BLaER1 (cell line): ENCODE data around the gene PZP.
"Not testable (repeated sequence)": the region's sequence is repeated elsewhere in the genome, so short reads cannot be mapped to it uniquely, and the experiment has no call there.

Source experiments
- H3K27ac ChIP-seq: shearing (Covaris generic); formaldehyde crosslinking; 2 replicates; pipeline ENCODE4 v1.8.1; 2022
- H3K27me3 ChIP-seq: shearing (Covaris generic); formaldehyde crosslinking; 2 replicates; pipeline ENCODE4 v1.8.1; 2022
- H3K36me3 ChIP-seq: shearing (Covaris generic); formaldehyde crosslinking; 2 replicates; pipeline ENCODE4 v1.8.1; 2022
- H3K4me1 ChIP-seq: shearing (Covaris generic); formaldehyde crosslinking; 2 replicates; pipeline ENCODE4 v1.8.1; 2022
- H3K4me2 ChIP-seq: shearing (Covaris generic); formaldehyde crosslinking; 2 replicates; pipeline ENCODE4 v1.8.1; 2022
- H3K4me3 ChIP-seq: shearing (Covaris generic); formaldehyde crosslinking; 2 replicates; pipeline ENCODE4 v1.8.1; 2022
- H3K9ac ChIP-seq: shearing (Covaris generic); formaldehyde crosslinking; 2 replicates; pipeline ENCODE4 v1.8.1; 2022
- H3K9me3 ChIP-seq: shearing (Covaris generic); formaldehyde crosslinking; 2 replicates; pipeline ENCODE4 v1.8.1; 2022
- H4K20me1 ChIP-seq: shearing (Covaris generic); formaldehyde crosslinking; 2 replicates; pipeline ENCODE4 v1.8.1; 2022
- Cebpa-rat ChIP-seq: shearing (Covaris generic); IDR thresholded peaks from 2 replicates; pipeline ENCODE4 v1.8.1; 2022

The PZP gene

GRCh38 chr12:9147461-9147860, 60.7 kb downstream of the PZP start:
- Histone ChIP-seq H3K27me3 (no peaks in the 10 kb centered on the region), H3K9me3 (peaks cover 28% of the 10 kb centered on the region), H3K9ac (no peak overlapping the region), H3K4me2 (no peak overlapping the region), H3K4me1 (no peaks in the 10 kb centered on the region), H3K4me3 (no peak overlapping the region), H4K20me1 (no peaks in the 10 kb centered on the region), H3K27ac (no peak overlapping the region), H3K36me3 (no peaks in the 10 kb centered on the region)
- TF ChIP-seq Cebpa-rat, result no peak

DNA sequence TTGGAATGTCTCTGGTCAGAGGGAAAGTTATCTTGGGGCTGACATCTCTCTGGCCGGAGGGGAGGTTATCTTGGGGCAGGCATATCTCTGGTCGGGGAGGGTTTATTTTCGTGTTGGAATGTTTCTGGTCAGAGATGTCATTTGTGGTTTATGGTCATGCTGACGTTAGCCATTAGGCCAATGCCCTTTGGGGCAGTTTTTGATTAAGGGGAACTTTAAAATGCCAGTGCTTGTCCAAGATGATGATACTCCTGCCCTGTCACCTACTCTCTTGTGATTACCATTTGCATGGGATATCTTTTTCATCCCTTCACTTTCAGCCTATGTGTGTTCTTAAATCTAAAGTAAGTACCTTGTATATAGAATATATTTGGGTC, 63.5 kb downstream of the PZP start:
- no peak overlapping the region for H3K27ac ChIP-seq
- no peak overlapping the region for H3K4me2 ChIP-seq
- H3K9me3 ChIP-seq, result peaks cover 45% of the 10 kb centered on the region
- no peak for TF ChIP-seq Cebpa-rat
- H3K27me3 ChIP-seq, result no peaks in the 10 kb centered on the region
- no peaks in the 10 kb centered on the region for H4K20me1 ChIP-seq
- H3K4me3 ChIP-seq, result no peak overlapping the region
- no peaks in the 10 kb centered on the region for H3K4me1 ChIP-seq
- no peaks in the 10 kb centered on the region for H3K36me3 ChIP-seq
- H3K9ac ChIP-seq, result no peak overlapping the region

GRCh38 chr12:9143929-9144729, 64.1 kb downstream of the PZP start:
- no peak overlapping the region for H3K4me2 ChIP-seq
- H3K9me3 ChIP-seq, result peaks cover 46% of the 10 kb centered on the region
- H3K27ac ChIP-seq, result no peak overlapping the region
- no peaks in the 10 kb centered on the region for H3K36me3 ChIP-seq
- H3K4me3 ChIP-seq, result no peak overlapping the region
- TF ChIP-seq Cebpa-rat, result no peak
- H3K9ac ChIP-seq, result no peak overlapping the region
- no peaks in the 10 kb centered on the region for H3K27me3 ChIP-seq
- H3K4me1 ChIP-seq, result no peaks in the 10 kb centered on the region
- no peaks in the 10 kb centered on the region for H4K20me1 ChIP-seq

DNA sequence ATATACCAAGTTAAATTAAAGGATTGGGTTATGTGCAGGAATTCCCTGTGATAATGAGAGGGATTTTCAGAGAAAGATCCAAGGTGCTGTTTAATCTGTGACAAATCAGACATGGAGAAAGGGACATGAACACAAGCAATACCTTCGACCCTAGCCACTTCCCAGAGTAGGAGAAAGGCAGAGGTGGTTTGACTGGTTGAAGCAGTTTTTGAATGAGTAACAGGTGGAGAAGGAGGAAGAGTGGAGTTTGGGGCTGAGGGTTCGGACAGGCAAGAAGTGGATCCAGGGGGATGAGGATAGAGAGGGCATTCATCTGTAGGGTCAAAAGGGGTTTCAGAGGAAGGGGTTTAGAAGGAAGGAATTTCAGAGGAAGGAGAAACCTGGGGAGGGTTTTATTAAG, 65.1 kb downstream of the PZP start:
- Histone ChIP-seq H3K4me2 (no peak overlapping the region), H3K36me3 (no peaks in the 10 kb centered on the region), H3K4me3 (no peak overlapping the region), H3K9ac (no peak overlapping the region), H3K27me3 (no peaks in the 10 kb centered on the region), H3K27ac (no peak overlapping the region), H3K4me1 (no peaks in the 10 kb centered on the region), H3K9me3 (peaks cover 46% of the 10 kb centered on the region), H4K20me1 (no peaks in the 10 kb centered on the region)
- TF ChIP-seq Cebpa-rat, result no peak

- H3K9me3 ChIP-seq, result peaks cover 40% of the 10 kb centered on the region
- not testable (repeated sequence) for H3K4me1 ChIP-seq, H4K20me1 ChIP-seq, H3K27ac ChIP-seq, H3K36me3 ChIP-seq, H3K9ac ChIP-seq, H3K4me2 ChIP-seq, H3K4me3 ChIP-seq, H3K27me3 ChIP-seq
Observed at GRCh38 chr12:9139588-9140290, 68.5 kb downstream of the PZP start.

GRCh38 chr12:9135903-9136310, 72.3 kb downstream of the PZP start:
- H3K9ac ChIP-seq, result no peak overlapping the region
- H3K4me2 ChIP-seq, result no peak overlapping the region
- H3K27ac ChIP-seq, result no peak overlapping the region
- H3K9me3 ChIP-seq, result peaks cover 11% of the 10 kb centered on the region
- no peaks in the 10 kb centered on the region for H4K20me1 ChIP-seq
- no peaks in the 10 kb centered on the region for H3K36me3 ChIP-seq
- no peaks in the 10 kb centered on the region for H3K4me1 ChIP-seq
- no peak for TF ChIP-seq Cebpa-rat
- H3K27me3 ChIP-seq, result no peaks in the 10 kb centered on the region
- no peak overlapping the region for H3K4me3 ChIP-seq

DNA sequence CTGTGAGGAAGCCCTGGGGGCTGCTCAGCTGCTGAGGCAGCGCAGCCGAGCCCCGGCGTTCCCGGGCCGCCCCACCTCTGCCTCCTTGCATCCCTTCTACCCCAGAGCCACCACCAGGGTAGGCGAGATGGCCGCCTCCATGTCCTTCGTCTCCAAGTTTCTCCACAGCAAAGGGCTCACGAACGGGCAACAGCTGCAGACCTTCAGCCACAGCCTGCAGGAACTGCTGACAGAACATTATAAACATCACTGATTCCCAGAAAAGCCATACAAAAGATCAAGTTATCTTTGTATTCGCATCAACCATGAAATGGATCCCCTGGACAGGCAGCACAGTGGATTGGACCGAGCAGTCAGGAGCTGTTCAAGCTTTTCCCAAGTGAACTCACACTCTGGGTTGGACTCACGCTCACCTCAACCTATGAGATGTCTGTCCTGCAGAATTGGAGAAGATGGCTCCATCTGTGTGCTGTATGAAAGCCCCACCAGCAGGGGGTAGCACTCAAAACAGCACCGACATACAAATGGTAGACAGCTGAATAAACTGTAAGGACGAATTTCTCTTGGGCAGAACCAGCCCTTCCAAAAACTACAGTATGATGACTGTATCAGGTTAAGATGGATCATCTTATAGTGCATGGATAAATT, 73.1 kb downstream of the PZP start:
- no peaks in the 10 kb centered on the region for H4K20me1 ChIP-seq
- H3K4me3 ChIP-seq, result no peak overlapping the region
- H3K36me3 ChIP-seq, result no peaks in the 10 kb centered on the region
- no peak overlapping the region for H3K4me2 ChIP-seq
- no peak for TF ChIP-seq Cebpa-rat
- H3K27ac ChIP-seq, result no peak overlapping the region
- peaks cover 7% of the 10 kb centered on the region; the same call in 1 of the 2 replicates for H3K9me3 ChIP-seq
- no peaks in the 10 kb centered on the region for H3K27me3 ChIP-seq
- H3K9ac ChIP-seq, result no peak overlapping the region
- H3K4me1 ChIP-seq, result no peaks in the 10 kb centered on the region

GRCh38 chr12:9133216-9133916, 74.8 kb downstream of the PZP start:
- Histone ChIP-seq H3K9ac (no peak overlapping the region), H3K36me3 (no peaks in the 10 kb centered on the region), H3K4me3 (no peak overlapping the region), H3K9me3 (0 out of 2 replicates have a peak, but pooled peaks cover 3% of the 10 kb centered on the region), H3K4me1 (no peaks in the 10 kb centered on the region), H3K27ac (no peak overlapping the region), H3K27me3 (no peaks in the 10 kb centered on the region), H3K4me2 (no peak overlapping the region), H4K20me1 (no peaks in the 10 kb centered on the region)
- TF ChIP-seq Cebpa-rat, result no peak

- Histone ChIP-seq H3K27ac (no peak overlapping the region), H3K36me3 (no peaks in the 10 kb centered on the region), H3K4me1 (no peaks in the 10 kb centered on the region), H3K27me3 (no peaks in the 10 kb centered on the region), H3K9me3 (0 out of 2 replicates have a peak, but pooled peaks cover 3% of the 10 kb centered on the region), H3K4me2 (no peak overlapping the region), H3K4me3 (no peak overlapping the region), H3K9ac (no peak overlapping the region), H4K20me1 (no peaks in the 10 kb centered on the region)
- no peak for TF ChIP-seq Cebpa-rat
Observed at GRCh38 chr12:9132008-9132535, 76.1 kb downstream of the PZP start.
